Right lobe of liver (tissue), 5 donors: ENCODE results near the gene OR3A1. TPM values are rescaled to one million over a fixed set of nuclear protein-coding genes. Genes with fewer than 3 reads are reported as not detected.

Experiments
- total RNA-seq, 6 experiments: library from RNA; depleted of rRNA in 2 of 6; stranded (reverse); fragments of >200 nt in 2 of 6; fragmentation: NEBNext Ultra II Directional in 3 of 6; extraction: Animal tissue kit (Norgen Biotek cat#: 25700) in 3 of 6; gene quantifications; one replicate each; pipeline versions ENCODE4 v1.1.0 to v1.2.4, GENCODE V29; 2016 to 2023
- donor health status: DM: no; HTN: no; CAD: no.
- donor health status: DM: no; HTN: no; CAD: no.
- donor health status: DM: no; HTN: yes; CAD: no.
- donor health status: DM: no; HTN: yes; CAD: no.

Gene OR3A1
- total RNA-seq, 6 experiments from 2014 or later: not detected

Other genes starting within 250 kb of the OR3A1 start
- gene OR1D5, start 234.8 kb downstream of the OR3A1 start, total RNA-seq: not detected
- not detected for gene OR1D2, start 193.9 kb downstream of the OR3A1 start, total RNA-seq
- not detected for gene OR1G1, start 170.8 kb downstream of the OR3A1 start, total RNA-seq
- not detected for gene OR1A2, start 100.8 kb downstream of the OR3A1 start, total RNA-seq
- not detected for gene OR1A1, start 90.7 kb downstream of the OR3A1 start, total RNA-seq
- gene OR3A2, start 87.9 kb upstream of the OR3A1 start, total RNA-seq: not detected
- gene OR1E1, start 100.0 kb upstream of the OR3A1 start, total RNA-seq: not detected
- gene OR3A3, start 113.0 kb upstream of the OR3A1 start, total RNA-seq: not detected
- gene OR1E2, start 135.5 kb upstream of the OR3A1 start, total RNA-seq: not detected
- not detected for gene SPATA22, start 173.5 kb upstream of the OR3A1 start, total RNA-seq
- 1 to 10 TPM; 1.7 to 6.0 (median 4.2) TPM for gene ASPA, start 177.6 kb upstream of the OR3A1 start, total RNA-seq